Measurements from ENCODE around the gene SMARCA5.

DNA sequence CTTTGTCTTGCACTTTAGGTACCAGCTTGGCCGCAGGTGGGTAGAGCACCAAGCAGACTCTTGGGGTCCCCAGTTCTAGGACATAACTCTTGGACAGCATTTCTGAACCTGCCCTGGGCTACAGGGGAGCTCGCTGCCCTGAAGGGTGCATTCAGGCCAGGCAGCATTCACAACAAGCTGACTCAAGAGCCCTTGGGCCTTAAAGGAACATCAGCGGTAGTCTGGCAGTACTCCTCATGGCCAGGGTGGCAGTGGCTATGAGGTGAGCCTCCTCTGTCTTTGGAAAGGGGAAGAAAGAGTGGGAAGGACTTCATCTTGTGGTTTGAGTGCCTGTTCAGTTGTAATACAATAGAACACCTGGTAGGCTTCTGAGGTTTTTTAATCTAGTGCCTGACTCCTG, 24.8 kb upstream of the SMARCA5 start:
- TF ChIP-seq POLR2AphosphoS5 (IDR thresholded peaks at IDR 0.05; ENCODE audit: borderline replicate concordance, low read depth, low read length) (no peak), EZH2 (IDR thresholded peaks at IDR 0.05) (no peak)

Data from SK-N-MC (cell line).